CD4-positive, alpha-beta T cell treated with Interleukin-6 at 100 ng/mL for 8 hours (primary cell): ENCODE measurements around the gene ADAMTS16.

ENCODE experiments used
- DNase-seq: peaks from one replicate; pipeline ENCODE4 v3.0.0-alpha.2; 2020; ENCODE audit warnings: mixed read lengths, low spot score

The ADAMTS16 gene

DNA sequence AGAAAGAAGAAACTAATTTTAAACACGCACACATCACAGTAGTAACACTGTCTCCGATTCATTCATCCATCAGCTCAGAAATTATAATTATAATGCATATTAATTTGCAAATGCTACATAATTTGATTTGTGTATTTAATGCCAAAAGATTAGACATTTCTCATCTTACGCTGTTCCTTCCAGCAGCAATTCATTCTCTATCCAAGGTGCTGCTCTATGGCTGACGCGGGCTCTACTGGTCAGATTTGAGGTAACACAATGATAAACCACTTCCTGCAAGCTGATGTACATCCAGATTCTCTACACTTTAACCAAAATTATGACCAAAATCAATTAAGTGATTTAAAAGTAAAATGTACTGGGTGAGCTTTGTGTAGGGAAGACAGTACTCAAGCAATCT, 204.5 kb downstream of the ADAMTS16 start:
- no peak for DNase-seq

DNA sequence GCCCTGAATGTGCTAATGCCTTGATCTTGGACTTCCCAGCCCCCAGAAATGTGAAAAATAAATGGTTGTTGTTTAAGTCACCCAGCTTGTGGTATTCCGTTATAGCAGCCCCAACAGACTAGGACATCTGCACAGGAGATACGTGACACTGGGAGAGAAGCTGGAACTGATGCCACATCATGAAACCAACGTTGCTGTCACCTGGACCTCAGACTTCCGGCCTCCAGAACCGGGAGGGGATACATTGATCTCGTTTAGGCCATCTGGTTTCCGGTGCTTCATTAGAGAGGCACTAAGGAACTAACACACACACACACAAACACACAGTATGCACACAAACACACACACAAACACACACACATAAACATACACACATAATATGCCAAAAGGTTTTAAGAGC, 207.3 kb downstream of the ADAMTS16 start:
- DNase-seq: no peak

DNA sequence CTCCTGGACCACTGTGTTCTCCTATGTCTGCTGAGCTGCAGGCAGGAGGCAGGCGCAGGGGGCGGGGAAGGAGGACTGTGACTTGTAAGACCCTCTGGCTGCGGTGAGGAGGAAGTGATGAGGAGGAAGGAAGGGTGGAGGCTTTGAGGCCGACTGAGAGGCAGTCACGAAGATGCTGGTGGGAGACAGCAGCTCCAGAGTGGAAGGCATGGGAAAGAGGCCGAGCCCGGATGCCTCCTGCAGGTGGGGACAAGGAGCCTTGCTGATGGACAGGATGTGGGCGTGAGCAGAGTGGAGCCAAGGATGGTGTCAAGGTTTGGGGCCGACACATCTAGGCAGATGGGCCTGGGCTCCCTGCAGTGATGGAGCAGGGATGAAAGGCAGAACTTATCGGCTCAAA, 208.0 kb downstream of the ADAMTS16 start:
- DNase-seq: no peak

DNA sequence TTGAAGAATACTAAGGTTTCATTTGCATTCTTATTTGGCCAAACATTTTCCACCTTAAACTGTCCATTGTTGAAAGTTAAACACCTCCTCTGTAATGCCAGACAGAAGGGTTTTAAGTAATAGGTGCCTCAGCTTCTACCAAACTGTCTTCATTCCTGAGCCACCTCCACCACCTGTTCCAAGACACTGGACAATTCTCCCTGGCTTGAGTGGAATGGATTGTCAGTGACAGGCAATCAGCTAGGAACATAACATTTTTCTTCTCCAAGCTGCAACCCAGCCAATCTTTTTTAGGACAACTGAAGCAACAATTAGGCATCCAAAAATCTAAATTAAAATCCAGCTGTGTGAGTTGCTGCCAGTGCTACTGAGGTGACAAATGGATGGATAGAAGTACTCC, 208.4 kb downstream of the ADAMTS16 start:
- DNase-seq: no peak

DNA sequence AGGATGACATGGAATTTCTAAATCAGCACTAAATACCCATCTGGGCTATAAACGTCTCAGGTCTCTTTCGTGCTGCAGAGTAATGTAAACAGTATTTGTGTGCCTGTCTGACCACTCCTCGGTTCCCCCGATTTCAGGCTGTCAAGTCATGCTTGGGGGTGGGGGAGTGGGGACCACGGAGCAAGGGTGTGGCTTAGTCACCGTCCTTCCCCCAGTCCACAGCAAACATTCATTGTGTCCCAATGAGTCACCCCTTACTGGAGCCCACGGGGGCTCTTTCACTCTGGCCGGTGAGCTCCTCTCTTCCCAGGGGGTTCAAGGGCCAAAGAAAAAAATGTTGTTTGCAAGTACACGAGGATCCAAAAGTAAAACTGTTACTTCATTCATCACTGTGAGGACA, 210.0 kb downstream of the ADAMTS16 start:
- no peak for DNase-seq

GRCh38 chr5:5351288-5351979, 211.3 kb downstream of the ADAMTS16 start:
- DNase-seq: no peak

GRCh38 chr5:5352675-5353074, 212.5 kb downstream of the ADAMTS16 start:
- no peak for DNase-seq

GRCh38 chr5:5353681-5354080, 213.6 kb downstream of the ADAMTS16 start:
- DNase-seq: no peak

DNA sequence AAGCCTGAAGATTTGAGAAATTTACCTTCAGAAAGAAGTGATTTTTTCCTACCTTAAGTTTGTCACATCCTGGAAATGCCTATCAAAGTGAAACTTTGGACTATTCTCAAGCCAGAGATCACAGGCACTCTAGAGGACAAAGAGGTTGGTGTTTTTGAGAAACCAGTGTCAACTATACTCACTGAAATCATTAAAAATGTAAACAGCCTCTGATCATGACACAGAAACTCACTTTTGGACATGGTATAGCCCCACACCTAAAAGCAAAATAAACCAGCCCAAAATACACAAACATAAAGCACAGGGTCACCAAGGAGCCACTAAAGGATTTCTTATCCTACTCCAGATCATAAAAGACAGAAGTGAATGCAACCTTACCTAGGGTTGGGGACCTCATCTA, 216.6 kb downstream of the ADAMTS16 start:
- no peak for DNase-seq

DNA sequence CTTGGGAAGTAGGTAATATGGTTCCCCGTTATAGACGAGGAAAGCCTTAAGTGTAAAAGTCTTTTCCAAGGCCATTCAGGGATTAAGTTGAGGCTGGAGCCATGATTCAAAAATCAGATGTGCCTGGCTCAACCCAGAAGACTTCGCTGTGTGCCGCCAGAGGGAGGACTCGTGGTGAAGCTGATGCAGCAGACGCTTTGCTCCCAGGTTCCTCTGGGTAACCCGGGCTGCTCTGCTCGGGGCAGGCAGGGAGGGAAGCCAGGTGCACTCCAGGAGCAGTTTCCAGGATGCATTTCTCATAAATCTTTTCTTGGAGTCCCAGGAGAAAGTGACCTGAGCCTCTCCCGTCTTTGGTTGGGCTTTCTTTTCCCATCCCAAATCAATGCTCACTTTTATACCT, 219.5 kb downstream of the ADAMTS16 start:
- no peak for DNase-seq

DNA sequence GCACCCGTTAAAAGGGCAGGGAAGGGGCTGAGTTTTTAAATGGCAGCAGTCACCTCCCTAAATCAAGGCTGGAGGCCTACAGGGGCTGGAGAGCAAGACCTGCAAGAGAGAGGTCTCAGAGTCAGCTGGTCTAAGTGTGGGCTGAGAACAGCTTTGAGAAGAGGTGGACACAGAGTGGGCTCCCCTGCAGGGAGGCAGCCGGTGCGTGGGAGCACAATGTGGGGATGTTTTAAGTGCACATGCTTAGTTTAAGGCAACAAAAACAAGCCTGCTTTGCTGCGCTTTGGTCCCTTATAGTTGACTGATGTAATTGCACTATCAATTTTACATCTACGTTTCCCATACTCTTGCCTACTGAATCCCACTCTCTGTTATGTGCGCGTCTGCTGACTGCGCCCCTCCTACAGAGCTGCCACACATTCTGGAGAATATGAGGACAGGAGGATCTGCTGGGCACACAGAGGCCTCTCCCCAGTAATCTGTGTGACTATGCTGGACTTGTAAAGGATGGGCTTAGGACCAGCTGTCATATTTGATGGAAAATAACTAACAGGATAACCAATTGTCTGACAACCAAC, 220.3 kb downstream of the ADAMTS16 start:
- no peak for DNase-seq

- no peak for DNase-seq
These were observed 220.9 kb downstream of the ADAMTS16 start for GRCh38 chr5:5360941-5361520.

DNA sequence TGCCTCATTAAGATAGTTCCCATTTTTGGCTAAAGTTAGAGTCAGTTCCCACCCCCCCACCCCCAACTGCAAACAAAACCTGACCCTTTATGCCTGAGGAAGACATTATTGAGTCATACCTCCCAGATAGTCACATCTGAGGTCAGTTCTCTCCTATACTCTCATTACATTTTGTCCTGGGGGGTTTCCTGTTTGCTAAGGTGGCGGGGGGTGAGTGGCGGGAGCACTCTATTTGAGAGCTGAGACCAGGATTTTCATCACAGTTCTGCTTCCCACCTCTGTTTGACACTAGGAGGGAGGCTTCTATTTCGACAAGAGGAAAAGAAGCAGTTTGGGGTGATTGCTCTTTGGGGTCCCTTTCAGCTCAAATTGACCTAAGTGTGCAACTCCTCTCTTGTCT, 222.9 kb downstream of the ADAMTS16 start:
- DNase-seq: no peak

GRCh38 chr5:5364932-5365331, 224.8 kb downstream of the ADAMTS16 start:
- no peak for DNase-seq

GRCh38 chr5:5367739-5368138, 227.6 kb downstream of the ADAMTS16 start:
- no peak for DNase-seq

DNA sequence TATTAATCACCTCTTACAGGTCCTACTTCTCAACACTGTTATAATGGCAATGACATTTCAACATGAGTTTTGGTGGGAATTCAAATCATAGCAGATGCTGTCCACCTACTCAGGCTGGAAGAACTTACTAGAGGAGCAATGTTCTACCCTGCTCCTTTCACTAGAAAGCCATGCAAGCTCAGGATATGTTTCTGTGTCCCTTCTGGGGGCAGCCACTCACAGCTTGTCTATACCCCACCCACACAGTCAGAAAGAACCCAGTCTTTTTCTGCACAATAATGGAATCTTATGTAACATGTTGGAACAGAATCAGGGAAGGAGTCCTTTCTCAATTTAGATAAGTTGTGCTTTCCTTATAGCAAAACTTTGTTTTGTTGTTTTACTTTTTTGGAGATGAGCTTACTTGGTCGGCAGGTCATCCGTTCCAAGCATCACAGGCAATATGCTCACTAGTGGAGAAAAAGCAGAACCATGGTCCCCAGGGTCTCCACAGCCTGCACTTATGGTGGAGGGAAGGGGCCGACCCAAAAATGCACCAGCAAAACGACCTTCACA, 229.0 kb downstream of the ADAMTS16 start:
- no peak for DNase-seq
